8988T (cell line): Measurements from ENCODE around the gene KDM4B.
"Not testable (repeated sequence)": the region's sequence is repeated elsewhere in the genome, so short reads cannot be mapped to it uniquely, and the experiment has no call there.

ENCODE experiments used
- DNase-seq: peaks from one replicate; pipeline ENCODE4 v3.0.0; 2011

The KDM4B gene

GRCh38 chr19:5016781-5017180, 47.9 kb downstream of the KDM4B start:
- no peak for DNase-seq

- no peak for DNase-seq
Measured at GRCh38 chr19:5017235-5017634, 48.3 kb downstream of the KDM4B start.

- DNase-seq: no peak
Measured at GRCh38 chr19:5018224-5019015, 49.5 kb downstream of the KDM4B start.

- no peak for DNase-seq
Measured at GRCh38 chr19:5020368-5020767, 51.5 kb downstream of the KDM4B start.

GRCh38 chr19:5021046-5021445, 52.1 kb downstream of the KDM4B start:
- no peak for DNase-seq

GRCh38 chr19:5022066-5022860, 53.4 kb downstream of the KDM4B start:
- no peak for DNase-seq

GRCh38 chr19:5023128-5023571, 54.2 kb downstream of the KDM4B start:
- DNase-seq: no peak

- no peak for DNase-seq
Measured at GRCh38 chr19:5024282-5024681, 55.4 kb downstream of the KDM4B start.

GRCh38 chr19:5025027-5025426, 56.1 kb downstream of the KDM4B start:
- no peak for DNase-seq

- no peak for DNase-seq
Measured at GRCh38 chr19:5026706-5027273, 57.9 kb downstream of the KDM4B start.

- no peak for DNase-seq
Measured at GRCh38 chr19:5028229-5028886, 59.4 kb downstream of the KDM4B start.

GRCh38 chr19:5029596-5029995, 60.7 kb downstream of the KDM4B start:
- not testable (repeated sequence) for DNase-seq

- no peak for DNase-seq
Measured at GRCh38 chr19:5030136-5030820, 61.4 kb downstream of the KDM4B start.

- DNase-seq: no peak
Measured at GRCh38 chr19:5030822-5031221, 61.9 kb downstream of the KDM4B start.

- DNase-seq: peak; percentile 96
Measured at GRCh38 chr19:5031231-5032100, 62.6 kb downstream of the KDM4B start.

- no peak for DNase-seq
Measured at GRCh38 chr19:5032101-5032967, 63.4 kb downstream of the KDM4B start.

- DNase-seq: no peak
Measured at GRCh38 chr19:5035105-5035761, 66.3 kb downstream of the KDM4B start.

- DNase-seq: no peak
Measured at GRCh38 chr19:5035793-5036697, 67.1 kb downstream of the KDM4B start.
